C4-2B (cell line): ENCODE measurements around the gene CDK5RAP3.

Source experiments
- CTCF ChIP-seq: fragments of 450-650 bp; conservative IDR thresholded peaks from 2 replicates; pipeline ENCODE4 v1.5.1; 2017; ENCODE audit warnings: mild to moderate bottlenecking
- ZFX ChIP-seq: fragments of 450-650 bp; IDR thresholded peaks from 2 replicates; pipeline ENCODE4 v1.6.1; 2017

GRCh38 chr17:47994724-47995123, 23.8 kb downstream of the CDK5RAP3 start:
- no peak for TF ChIP-seq CTCF
- TF ChIP-seq ZFX: no peak
